Nephron progenitor cell (in vitro differentiated cells): Measurements from ENCODE around the gene STYXL1.
A peak's percentile ranks its signal among the peaks of the same experiment; 100 is the strongest.

Source experiments
- DNase-seq: peaks from one replicate; pipeline ENCODE4 v3.0.0; 2021
- H3K27ac Mint-ChIP-seq: 2 replicates; pipeline ENCODE4 v1.8.0; 2021; ENCODE audit warnings: mild to moderate bottlenecking, moderate library complexity, mixed read lengths
- H3K27me3 Mint-ChIP-seq: 2 replicates; pipeline ENCODE4 v1.8.0; 2021; ENCODE audit warnings: mild to moderate bottlenecking, low read depth, mixed read lengths; ENCODE audit not compliant: poor library complexity
- H3K36me3 Mint-ChIP-seq: 2 replicates; pipeline ENCODE4 v1.8.0; 2021; ENCODE audit warnings: low read depth, mixed read lengths
- H3K4me1 Mint-ChIP-seq: 2 replicates; pipeline ENCODE4 v1.8.0; 2021; ENCODE audit warnings: mixed read lengths
- H3K4me3 Mint-ChIP-seq: 2 replicates; pipeline ENCODE4 v1.8.0; 2021; ENCODE audit warnings: mild to moderate bottlenecking, moderate library complexity, mixed read lengths
- H3K9me3 Mint-ChIP-seq: 2 replicates; pipeline ENCODE4 v1.8.0; 2021; ENCODE audit warnings: mild to moderate bottlenecking, moderate library complexity, mixed read lengths
- TF ChIP-seq, protein P1 (sequence below): fragments of 200-600 bp; sonication (generic); IDR thresholded peaks from 2 replicates; pipeline ENCODE4 v1.5.0; 2021; ENCODE audit warnings: antibody characterized with exemption

STYXL1 gene

DNA sequence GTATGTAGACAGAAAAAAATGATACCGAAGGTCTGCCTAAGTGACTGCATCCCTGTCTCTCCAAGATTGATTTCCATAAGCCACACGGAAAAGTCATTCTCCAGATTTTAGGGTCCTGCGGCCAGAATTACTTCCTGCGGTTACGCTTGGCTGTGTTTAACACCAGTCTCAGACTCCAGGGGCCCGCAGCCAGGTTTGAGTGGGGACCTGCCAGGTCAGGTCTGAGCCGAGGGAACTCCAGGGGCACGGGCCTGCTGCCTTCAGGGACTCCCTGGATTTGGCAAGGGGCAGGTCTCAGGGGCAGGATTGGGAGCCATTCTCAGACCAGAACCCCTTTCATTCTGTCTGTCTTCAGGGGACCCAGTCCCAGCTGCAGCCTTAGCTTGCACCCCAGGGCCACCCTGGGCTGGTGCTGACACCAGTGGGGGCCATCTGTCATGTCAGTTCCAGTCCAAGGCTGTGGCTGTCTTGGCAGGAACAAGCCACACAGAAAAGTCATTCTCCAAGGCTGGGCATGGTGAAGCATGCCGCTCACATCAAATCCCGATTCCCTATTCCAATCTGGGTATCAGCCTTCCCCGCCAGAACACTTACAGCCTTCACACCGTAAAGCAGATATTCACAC, 92.4 kb downstream of the STYXL1 start:
- H3K27me3 Mint-ChIP-seq: no peaks in the 10 kb centered on the region
- H3K27ac Mint-ChIP-seq: peak overlapping the region; percentile 71
- DNase-seq: peak; percentile 40
- TF ChIP-seq, protein P1, sequence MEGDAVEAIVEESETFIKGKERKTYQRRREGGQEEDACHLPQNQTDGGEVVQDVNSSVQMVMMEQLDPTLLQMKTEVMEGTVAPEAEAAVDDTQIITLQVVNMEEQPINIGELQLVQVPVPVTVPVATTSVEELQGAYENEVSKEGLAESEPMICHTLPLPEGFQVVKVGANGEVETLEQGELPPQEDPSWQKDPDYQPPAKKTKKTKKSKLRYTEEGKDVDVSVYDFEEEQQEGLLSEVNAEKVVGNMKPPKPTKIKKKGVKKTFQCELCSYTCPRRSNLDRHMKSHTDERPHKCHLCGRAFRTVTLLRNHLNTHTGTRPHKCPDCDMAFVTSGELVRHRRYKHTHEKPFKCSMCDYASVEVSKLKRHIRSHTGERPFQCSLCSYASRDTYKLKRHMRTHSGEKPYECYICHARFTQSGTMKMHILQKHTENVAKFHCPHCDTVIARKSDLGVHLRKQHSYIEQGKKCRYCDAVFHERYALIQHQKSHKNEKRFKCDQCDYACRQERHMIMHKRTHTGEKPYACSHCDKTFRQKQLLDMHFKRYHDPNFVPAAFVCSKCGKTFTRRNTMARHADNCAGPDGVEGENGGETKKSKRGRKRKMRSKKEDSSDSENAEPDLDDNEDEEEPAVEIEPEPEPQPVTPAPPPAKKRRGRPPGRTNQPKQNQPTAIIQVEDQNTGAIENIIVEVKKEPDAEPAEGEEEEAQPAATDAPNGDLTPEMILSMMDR: no peak
- peaks cover 11% of the 10 kb centered on the region for H3K9me3 Mint-ChIP-seq
- H3K36me3 Mint-ChIP-seq: peaks cover 29% of the 10 kb centered on the region
- no peak overlapping the region for H3K4me3 Mint-ChIP-seq
- H3K4me1 Mint-ChIP-seq: peaks cover 44% of the 10 kb centered on the region

DNA sequence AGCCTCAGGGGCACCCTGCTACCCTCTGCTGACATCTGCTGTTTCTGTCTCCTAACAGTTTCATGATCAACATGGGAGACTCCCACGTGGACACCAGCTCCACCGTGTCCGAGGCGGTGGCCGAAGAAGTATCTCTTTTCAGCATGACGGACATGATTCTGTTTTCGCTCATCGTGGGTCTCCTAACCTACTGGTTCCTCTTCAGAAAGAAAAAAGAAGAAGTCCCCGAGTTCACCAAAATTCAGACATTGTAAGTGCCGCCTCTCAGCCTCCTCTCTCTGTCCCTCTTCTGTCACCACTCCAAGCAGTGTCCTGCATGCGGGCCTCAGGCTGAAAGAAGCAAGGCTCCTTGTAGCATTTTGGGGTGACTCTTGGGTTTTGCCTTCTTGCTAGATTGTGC, 93.9 kb downstream of the STYXL1 start:
- no peak for DNase-seq
- H3K27me3 Mint-ChIP-seq: no peaks in the 10 kb centered on the region
- H3K9me3 Mint-ChIP-seq: peaks cover 11% of the 10 kb centered on the region
- H3K4me3 Mint-ChIP-seq: peak overlapping the region; percentile 20
- H3K4me1 Mint-ChIP-seq: peaks cover 48% of the 10 kb centered on the region
- H3K27ac Mint-ChIP-seq: peak overlapping the region; percentile 94
- H3K36me3 Mint-ChIP-seq: peaks cover 24% of the 10 kb centered on the region
- TF ChIP-seq, protein P1: no peak

DNA sequence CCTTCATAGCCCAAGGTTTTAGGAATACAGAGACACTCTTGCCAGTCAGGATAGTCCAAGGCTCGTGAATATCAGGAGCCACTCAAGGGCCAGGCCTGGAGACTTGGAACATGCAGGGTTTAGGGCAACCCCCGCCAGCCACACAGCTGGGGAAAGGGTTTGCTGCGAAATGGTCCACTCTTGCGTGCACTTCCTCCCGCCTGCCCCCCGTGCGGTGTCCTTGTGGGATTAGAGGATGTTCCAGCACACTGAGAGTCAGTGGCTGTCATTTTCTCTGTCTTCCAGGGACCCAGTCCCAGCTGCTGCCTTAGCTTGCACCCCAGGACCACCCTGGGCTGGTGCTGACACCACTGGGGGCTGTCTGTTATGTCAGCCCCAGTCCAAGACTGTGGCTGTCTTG, 94.4 kb downstream of the STYXL1 start:
- TF ChIP-seq, protein P1: no peak
- DNase-seq: no peak
- peaks cover 11% of the 10 kb centered on the region for H3K9me3 Mint-ChIP-seq

DNA sequence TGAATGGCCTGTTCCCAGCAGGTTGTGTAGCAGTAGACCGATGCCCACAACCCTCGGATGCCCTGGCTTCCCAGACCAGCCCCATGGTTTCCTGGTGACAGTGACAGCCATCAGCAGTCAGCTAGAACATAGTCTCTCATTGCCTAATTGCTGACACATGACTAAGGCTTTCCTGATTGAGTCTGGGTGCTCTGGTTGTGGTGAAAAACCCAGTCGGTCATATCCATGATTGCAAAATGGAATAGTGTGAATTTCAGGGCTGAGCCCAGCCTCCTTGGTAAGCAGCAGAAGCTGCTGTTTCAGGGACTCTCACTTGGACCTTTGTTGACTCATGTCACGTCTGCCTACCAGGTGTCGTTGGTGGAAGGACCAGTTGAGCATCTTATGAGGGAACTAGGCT, 96.3 kb downstream of the STYXL1 start:
- no peak overlapping the region for H3K27ac Mint-ChIP-seq
- no peak for DNase-seq
- peaks cover 24% of the 10 kb centered on the region for H3K36me3 Mint-ChIP-seq
- peaks cover 11% of the 10 kb centered on the region for H3K9me3 Mint-ChIP-seq
- H3K27me3 Mint-ChIP-seq: no peaks in the 10 kb centered on the region
- H3K4me1 Mint-ChIP-seq: peaks cover 45% of the 10 kb centered on the region
- TF ChIP-seq, protein P1: no peak
- H3K4me3 Mint-ChIP-seq: no peak overlapping the region

More for the DNA sequence above, 94.4 kb downstream of the STYXL1 start:
- no peaks in the 10 kb centered on the region for H3K27me3 Mint-ChIP-seq
- no peak overlapping the region for H3K27ac Mint-ChIP-seq
- H3K36me3 Mint-ChIP-seq: peaks cover 24% of the 10 kb centered on the region
- peaks cover 53% of the 10 kb centered on the region for H3K4me1 Mint-ChIP-seq
- no peak overlapping the region for H3K4me3 Mint-ChIP-seq

DNA sequence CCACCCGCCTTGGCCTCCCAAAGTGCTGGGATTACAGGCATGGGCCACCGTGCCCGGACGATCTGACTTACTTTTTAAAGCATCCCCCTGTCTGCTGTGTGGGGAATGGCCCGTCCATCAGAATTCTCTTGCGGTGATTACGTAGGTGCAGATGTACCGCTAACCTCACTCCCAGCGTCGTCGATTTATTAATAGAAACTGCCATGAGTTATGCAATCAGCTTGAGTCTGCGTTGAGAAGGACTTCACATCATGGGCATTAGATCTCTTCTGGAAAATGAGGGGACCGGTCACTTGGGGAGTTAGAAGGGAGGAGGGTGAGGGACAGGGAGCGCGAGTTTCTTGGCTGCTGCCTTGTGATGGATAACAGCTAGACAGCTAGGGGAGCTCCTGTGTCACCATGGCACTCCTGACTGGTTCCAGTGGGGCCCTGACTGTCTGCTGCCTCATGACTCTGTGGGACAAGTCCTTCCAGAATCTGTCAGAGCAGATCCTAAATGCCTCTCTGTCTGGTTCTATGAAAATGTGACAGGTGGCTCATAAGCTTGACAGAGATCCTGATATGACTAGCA, 97.6 kb downstream of the STYXL1 start:
- peaks cover 47% of the 10 kb centered on the region for H3K4me1 Mint-ChIP-seq
- H3K36me3 Mint-ChIP-seq: peaks cover 20% of the 10 kb centered on the region
- no peak overlapping the region for H3K4me3 Mint-ChIP-seq
- H3K9me3 Mint-ChIP-seq: peaks cover 11% of the 10 kb centered on the region
- TF ChIP-seq, protein P1: no peak
- no peaks in the 10 kb centered on the region for H3K27me3 Mint-ChIP-seq
- no peak for DNase-seq
- peak overlapping the region; percentile 19 for H3K27ac Mint-ChIP-seq

DNA sequence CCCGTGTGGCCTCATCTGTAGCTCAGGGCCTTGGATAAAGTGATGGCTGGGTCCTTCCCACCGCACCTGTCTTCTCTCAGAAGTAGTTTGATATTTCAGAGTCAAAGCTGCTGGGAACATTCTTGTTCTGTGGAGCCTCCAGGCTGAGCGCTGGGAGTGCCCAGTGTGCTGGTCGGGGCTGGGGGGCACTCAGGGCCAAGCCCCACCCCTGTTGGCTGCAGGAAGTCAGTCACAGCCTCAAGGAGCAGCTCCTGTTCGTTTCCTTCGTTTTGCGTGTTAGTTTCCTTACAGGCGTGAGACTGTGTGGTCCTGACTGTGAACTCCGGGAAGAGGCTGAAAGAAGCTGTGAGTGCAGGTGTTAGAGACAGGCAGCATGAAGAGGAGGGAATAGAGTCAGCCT, 99.6 kb downstream of the STYXL1 start:
- Mint-ChIP-seq H3K36me3 (peaks cover 21% of the 10 kb centered on the region), H3K4me1 (peaks cover 42% of the 10 kb centered on the region), H3K27me3 (no peaks in the 10 kb centered on the region), H3K9me3 (peaks cover 3% of the 10 kb centered on the region), H3K4me3 (no peak overlapping the region), H3K27ac (peak overlapping the region; percentile 96)
- TF ChIP-seq, protein P1: no peak
- DNase-seq: no peak
